Ishikawa (cell line): ENCODE data around the gene C1orf52.

ENCODE experiments used
- CEBPB ChIP-seq: IDR thresholded peaks from 2 replicates; pipeline ENCODE4 v1.6.1; 2012
- CREB1 ChIP-seq: IDR thresholded peaks from 2 replicates; pipeline ENCODE4 v1.6.1; 2012; ENCODE audit warnings: low read depth
- EGR1 ChIP-seq: IDR thresholded peaks from 2 replicates; pipeline ENCODE4 v1.6.1; 2012
- EP300 ChIP-seq: IDR thresholded peaks from 2 replicates; pipeline ENCODE4 v1.6.1; 2012; ENCODE audit warnings: borderline replicate concordance
- FOXM1 ChIP-seq: IDR thresholded peaks from 2 replicates; pipeline ENCODE4 v1.6.1; 2012; ENCODE audit warnings: low read depth, borderline replicate concordance
- NFIC ChIP-seq: IDR thresholded peaks from 2 replicates; pipeline ENCODE4 v1.6.1; 2012
- RAD21 ChIP-seq: IDR thresholded peaks from 2 replicates; pipeline ENCODE4 v1.6.1; 2012; ENCODE audit warnings: low read depth
- TAF1 ChIP-seq: IDR thresholded peaks from 2 replicates; pipeline ENCODE4 v1.6.1; 2012; ENCODE audit warnings: low read depth, mild to moderate bottlenecking
- TCF12 ChIP-seq: IDR thresholded peaks from 2 replicates; pipeline ENCODE4 v1.6.1; 2012; ENCODE audit warnings: low read depth
- TEAD4 ChIP-seq: IDR thresholded peaks from 2 replicates; pipeline ENCODE4 v1.6.1; 2012
- YY1 ChIP-seq: IDR thresholded peaks from 2 replicates; pipeline ENCODE4 v1.6.1; 2012; ENCODE audit warnings: low read depth
- ZBTB7A ChIP-seq: IDR thresholded peaks from 2 replicates; pipeline ENCODE4 v1.6.1; 2012; ENCODE audit warnings: low read depth
- TF ChIP-seq, protein P1 (sequence below): IDR thresholded peaks from 2 replicates; pipeline ENCODE4 v1.6.1; 2012
- TF ChIP-seq, protein P2 (sequence below): IDR thresholded peaks from 2 replicates; pipeline ENCODE4 v1.6.1; 2012; ENCODE audit warnings: low read depth, mild to moderate bottlenecking
- TF ChIP-seq, protein P3 (sequence below): IDR thresholded peaks from 2 replicates; pipeline ENCODE4 v1.6.1; 2012

C1orf52 gene

DNA sequence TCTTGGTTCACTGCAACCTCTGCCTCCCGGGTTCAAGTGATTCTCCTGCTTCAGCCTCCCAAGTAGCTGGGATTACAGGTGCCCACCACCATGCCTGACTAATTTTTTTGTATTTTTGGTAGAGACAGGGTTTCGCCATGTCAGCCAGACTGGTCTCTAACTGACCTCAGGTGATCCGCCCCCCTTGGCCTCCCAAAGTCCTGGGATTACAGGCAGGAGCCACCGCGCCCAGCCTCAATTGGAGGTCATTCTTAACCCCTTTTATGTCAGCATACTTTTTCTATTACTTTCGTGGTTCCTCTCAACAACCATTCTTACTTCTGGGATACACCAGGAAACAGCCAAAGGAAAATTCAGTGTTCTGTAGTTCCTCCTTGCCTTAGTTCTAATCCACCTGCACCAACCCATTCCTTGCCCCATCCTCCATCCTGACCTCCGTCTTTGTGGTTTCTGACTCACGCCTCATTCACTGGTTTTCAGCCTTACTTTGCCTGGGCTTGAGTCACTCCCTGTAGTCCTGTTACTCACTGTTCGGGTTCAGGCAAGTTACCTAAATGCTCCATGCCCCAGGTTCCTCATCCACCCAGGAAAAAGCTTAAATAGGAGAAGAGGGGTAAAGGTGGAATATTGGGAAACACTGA lies 29.9 kb upstream of the C1orf52 start:
- TF ChIP-seq TCF12 (no peak), NFIC (no peak), TAF1 (no peak), EGR1 (no peak), YY1 (no peak)
- TF ChIP-seq, protein P1, sequence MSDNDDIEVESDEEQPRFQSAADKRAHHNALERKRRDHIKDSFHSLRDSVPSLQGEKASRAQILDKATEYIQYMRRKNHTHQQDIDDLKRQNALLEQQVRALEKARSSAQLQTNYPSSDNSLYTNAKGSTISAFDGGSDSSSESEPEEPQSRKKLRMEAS, result no peak

DNA sequence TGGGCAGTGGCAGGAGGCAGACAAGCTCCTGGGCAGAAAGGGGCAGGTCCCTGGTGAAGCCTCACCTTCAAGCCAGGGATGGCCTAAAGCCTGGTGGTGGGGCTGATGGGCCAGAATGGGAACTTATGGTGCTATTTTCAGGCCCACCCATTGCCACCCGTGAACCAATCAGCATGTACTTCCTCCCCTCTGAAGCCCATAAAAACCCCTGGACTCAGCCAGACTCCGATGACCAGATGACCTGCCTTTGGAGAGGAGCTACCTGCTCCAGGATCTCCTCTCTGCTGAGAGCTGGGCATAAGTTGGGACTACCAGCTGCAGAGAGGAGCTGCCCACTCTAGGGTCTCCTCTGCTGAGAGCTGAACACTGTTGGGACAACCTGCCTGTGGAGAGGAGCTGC lies 24.7 kb upstream of the C1orf52 start:
- no peak for TF ChIP-seq RAD21
- TF ChIP-seq TEAD4, result no peak
- TF ChIP-seq EP300, result no peak
- no peak for TF ChIP-seq CREB1

DNA sequence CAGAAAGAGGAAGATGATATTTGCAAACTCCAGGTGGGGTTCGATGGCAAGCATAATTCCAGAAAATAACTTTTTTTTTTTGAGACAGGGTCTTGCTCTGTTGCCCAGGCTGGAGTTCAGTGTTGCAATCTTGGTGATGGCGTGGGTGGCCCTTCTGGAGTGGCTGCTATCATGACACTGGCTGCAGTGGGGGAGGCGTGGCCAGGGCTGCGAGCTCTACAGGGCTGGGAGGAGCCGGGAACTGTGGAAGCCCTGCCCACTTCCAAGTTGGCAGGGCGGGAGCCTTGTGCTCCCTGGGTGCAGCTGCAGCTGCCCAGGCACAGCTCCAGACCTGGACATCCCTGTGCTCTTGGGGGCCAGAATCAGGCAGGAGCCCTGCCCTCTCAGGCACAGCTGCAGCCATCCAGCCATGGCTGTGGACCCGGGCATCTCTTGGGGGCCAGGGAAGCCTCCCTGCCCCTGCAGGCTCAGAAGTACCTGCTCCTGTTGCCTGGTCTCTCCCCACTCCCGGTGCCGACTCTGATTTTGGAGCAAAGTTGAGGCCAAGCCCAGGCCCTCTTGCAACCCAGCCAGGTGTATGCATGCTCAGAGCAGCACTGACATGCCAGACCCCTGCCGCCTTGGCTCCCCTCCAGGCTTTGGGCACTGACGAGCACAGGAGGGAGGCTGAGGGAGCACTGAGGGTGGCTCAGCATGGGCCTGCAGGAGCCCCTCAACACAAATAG lies 24.2 kb upstream of the C1orf52 start:
- TF ChIP-seq TAF1, result no peak
- TF ChIP-seq YY1, result no peak
- TF ChIP-seq EGR1, result peak; percentile 24; the same call in 1 of the 2 replicates
- TF ChIP-seq TEAD4, result no peak
- no peak for TF ChIP-seq EP300
- TF ChIP-seq TCF12, result no peak
- TF ChIP-seq, protein P2, sequence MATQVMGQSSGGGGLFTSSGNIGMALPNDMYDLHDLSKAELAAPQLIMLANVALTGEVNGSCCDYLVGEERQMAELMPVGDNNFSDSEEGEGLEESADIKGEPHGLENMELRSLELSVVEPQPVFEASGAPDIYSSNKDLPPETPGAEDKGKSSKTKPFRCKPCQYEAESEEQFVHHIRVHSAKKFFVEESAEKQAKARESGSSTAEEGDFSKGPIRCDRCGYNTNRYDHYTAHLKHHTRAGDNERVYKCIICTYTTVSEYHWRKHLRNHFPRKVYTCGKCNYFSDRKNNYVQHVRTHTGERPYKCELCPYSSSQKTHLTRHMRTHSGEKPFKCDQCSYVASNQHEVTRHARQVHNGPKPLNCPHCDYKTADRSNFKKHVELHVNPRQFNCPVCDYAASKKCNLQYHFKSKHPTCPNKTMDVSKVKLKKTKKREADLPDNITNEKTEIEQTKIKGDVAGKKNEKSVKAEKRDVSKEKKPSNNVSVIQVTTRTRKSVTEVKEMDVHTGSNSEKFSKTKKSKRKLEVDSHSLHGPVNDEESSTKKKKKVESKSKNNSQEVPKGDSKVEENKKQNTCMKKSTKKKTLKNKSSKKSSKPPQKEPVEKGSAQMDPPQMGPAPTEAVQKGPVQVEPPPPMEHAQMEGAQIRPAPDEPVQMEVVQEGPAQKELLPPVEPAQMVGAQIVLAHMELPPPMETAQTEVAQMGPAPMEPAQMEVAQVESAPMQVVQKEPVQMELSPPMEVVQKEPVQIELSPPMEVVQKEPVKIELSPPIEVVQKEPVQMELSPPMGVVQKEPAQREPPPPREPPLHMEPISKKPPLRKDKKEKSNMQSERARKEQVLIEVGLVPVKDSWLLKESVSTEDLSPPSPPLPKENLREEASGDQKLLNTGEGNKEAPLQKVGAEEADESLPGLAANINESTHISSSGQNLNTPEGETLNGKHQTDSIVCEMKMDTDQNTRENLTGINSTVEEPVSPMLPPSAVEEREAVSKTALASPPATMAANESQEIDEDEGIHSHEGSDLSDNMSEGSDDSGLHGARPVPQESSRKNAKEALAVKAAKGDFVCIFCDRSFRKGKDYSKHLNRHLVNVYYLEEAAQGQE, result no peak
- TF ChIP-seq CEBPB, result peak; percentile 84

DNA sequence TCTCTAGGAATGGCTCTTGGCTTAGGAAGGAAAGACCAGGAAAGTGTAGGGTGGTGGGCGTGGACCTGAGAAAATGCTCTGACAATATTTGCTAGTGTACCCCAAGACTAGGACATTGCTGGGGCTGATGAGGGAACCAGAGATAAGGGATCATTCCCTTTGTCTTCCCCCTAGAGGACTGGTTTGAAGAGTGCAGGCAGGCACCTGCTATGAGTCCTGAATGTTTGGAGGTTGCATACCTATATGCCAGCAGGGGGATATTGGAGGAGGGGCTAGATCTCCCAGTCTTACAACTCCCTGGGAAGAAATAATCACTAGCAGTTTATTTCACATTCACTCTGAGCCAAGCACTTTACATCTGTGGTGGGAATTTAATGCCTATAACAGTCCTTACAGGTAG lies 23.0 kb upstream of the C1orf52 start:
- TF ChIP-seq RAD21, result no peak

DNA sequence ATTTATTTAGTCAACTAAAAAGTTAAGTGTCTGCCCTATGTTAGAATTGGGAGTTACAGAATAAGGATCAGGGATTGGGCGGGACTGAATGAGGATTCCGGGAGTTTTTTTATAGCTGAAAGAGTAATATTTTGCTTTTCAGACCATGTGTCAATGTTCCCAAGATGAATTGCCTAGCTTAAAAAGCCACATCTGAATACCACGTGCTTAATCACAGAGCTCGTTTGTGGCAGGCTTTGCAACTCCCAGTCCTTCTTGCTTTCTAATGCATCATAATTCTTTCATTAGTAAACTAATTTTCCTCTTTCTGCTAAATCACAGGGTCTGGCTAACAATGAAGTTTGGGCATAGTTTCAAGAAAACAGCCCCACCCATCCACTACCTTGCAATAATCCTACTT lies 21.2 kb upstream of the C1orf52 start:
- TF ChIP-seq CREB1, result no peak
- TF ChIP-seq RAD21, result no peak
- no peak for TF ChIP-seq EP300
- TF ChIP-seq FOXM1, result no peak
- no peak for TF ChIP-seq EGR1
- no peak for TF ChIP-seq ZBTB7A
- TF ChIP-seq YY1, result no peak
- TF ChIP-seq TAF1, result no peak
- TF ChIP-seq, protein P1, result no peak
- no peak for TF ChIP-seq CEBPB
- TF ChIP-seq, protein P2, result no peak
- no peak for TF ChIP-seq TEAD4
- TF ChIP-seq, protein P3, sequence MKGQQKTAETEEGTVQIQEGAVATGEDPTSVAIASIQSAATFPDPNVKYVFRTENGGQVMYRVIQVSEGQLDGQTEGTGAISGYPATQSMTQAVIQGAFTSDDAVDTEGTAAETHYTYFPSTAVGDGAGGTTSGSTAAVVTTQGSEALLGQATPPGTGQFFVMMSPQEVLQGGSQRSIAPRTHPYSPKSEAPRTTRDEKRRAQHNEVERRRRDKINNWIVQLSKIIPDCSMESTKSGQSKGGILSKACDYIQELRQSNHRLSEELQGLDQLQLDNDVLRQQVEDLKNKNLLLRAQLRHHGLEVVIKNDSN, result no peak
- no peak for TF ChIP-seq NFIC
- TF ChIP-seq TCF12, result no peak

DNA sequence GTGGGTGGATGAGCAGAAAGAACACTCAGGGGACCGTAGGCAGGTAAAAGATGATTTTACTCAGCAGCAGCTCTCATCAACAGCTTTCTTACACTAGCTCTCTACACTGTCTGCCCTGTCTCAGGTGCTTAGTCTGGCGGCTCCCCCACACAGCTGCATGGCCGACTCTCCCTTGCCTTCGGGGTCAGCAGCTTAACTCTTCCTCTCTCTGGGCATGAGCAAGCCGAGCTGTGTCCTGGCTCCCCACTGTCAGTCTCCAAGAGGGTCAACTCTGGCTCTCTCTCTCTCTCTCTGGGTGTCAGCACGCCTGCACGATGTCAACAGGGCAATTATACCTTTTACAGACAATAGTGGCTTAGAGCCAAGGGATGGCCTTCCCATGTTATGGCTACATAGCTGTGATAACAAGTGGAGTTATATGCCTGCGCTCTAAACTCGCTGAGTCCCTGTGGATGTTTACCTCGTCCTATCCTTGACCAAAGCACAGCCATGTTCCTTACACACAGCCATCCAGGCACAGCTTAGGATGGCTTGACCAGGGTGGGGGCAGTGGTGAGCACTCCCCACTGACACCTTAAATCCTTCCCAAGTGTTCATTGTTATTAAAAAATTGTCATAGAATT lies 20.1 kb upstream of the C1orf52 start:
- no peak for TF ChIP-seq TAF1
- TF ChIP-seq FOXM1, result no peak
- TF ChIP-seq, protein P1, result no peak

DNA sequence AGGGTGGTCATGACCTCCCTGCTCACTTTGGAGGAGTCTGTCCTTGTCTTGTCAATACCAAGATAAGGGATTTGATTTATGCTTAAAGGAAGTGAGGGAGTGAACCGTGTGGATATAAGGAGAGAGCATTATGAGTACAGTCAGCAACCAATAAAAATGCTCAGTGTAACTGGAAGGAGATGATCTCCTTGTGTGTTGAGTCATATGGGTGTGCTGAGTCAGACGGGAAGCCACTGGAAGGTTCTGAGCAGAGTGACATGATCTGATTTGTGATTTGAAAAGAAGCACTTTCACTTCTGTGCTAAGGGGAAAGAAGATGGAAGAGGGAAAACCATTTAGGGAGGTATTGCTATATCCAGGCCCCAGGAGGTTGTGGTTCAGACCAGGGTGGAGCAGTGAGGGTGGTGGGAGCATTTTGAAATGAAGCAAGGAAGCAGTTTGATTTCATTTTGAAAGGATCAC lies 19.4 kb upstream of the C1orf52 start:
- TF ChIP-seq EP300, result no peak
- no peak for TF ChIP-seq TCF12
- TF ChIP-seq NFIC, result no peak
- TF ChIP-seq ZBTB7A, result no peak
- TF ChIP-seq, protein P1, result no peak
- TF ChIP-seq, protein P3, result no peak
- no peak for TF ChIP-seq TAF1
- TF ChIP-seq YY1, result no peak
